PC-9 (cell line): ENCODE data around the gene RIMBP2.

Source experiments
- CTCF ChIP-seq: fragments of 200-600 bp; sonication (generic); conservative IDR thresholded peaks from 2 replicates; pipeline ENCODE4 v1.6.1; 2017; ENCODE audit warnings: mixed run types, antibody characterized with exemption, mild to moderate bottlenecking, moderate library complexity
- EZH2 ChIP-seq: fragments of 200-600 bp; sonication (generic); IDR thresholded peaks from 2 replicates; pipeline ENCODE4 v1.8.0; 2017; ENCODE audit warnings: antibody characterized with exemption, low read depth

GRCh38 chr12:130641533-130642184 is 74.4 kb downstream of the RIMBP2 start:
- TF ChIP-seq CTCF (no peak), EZH2 (no peak)
